Liver (tissue), 9 donors: ENCODE data around the gene CMIP. TPM values are rescaled to one million over a fixed set of nuclear protein-coding genes. Genes with fewer than 3 reads are reported as not detected.

Source experiments
- DNase-seq: peaks from one replicate; pipeline ENCODE4 v3.0.0-alpha.2; 2017; ENCODE audit warnings: low spot score
- H3K27ac ChIP-seq, 2 donors: one replicate each; pipeline ENCODE4 v1.7.0; 2013; ENCODE audit warnings: inconsistent platforms in 2 of 2, low read length in 2 of 2, control low read depth in 1 of 2, low read depth in 1 of 2, mild to moderate bottlenecking in 1 of 2
- H3K27me3 ChIP-seq, 4 donors: one replicate each; pipeline versions ENCODE4 v1.6.1 to v1.7.0; 2013; ENCODE audit warnings: low read length in 3 of 4, inconsistent platforms in 1 of 4, mild to moderate bottlenecking in 1 of 4, moderate library complexity in 1 of 4; ENCODE audit not compliant: control insufficient read depth in 4 of 4, insufficient read depth in 4 of 4
- H3K36me3 ChIP-seq, 4 donors: one replicate each; pipeline versions ENCODE4 v1.6.1 to v1.7.0; 2013; ENCODE audit warnings: low read length in 3 of 4, mild to moderate bottlenecking in 3 of 4, low read depth in 1 of 4, moderate library complexity in 1 of 4; ENCODE audit not compliant: control insufficient read depth in 4 of 4, insufficient read depth in 3 of 4
- H3K4me1 ChIP-seq, 4 donors: one replicate each; pipeline versions ENCODE4 v1.6.1 to v1.7.0; 2013; ENCODE audit warnings: low read length in 3 of 4, mild to moderate bottlenecking in 3 of 4, moderate library complexity in 1 of 4; ENCODE audit not compliant: control insufficient read depth in 4 of 4, insufficient read depth in 4 of 4
- H3K4me3 ChIP-seq, 3 donors: one replicate each; pipeline versions ENCODE4 v1.6.1 to v1.7.0; 2013; ENCODE audit warnings: low read length in 3 of 3, control low read depth in 1 of 3, low read depth in 1 of 3, mild to moderate bottlenecking in 1 of 3
- H3K9ac ChIP-seq, 2 donors: one replicate each; pipeline ENCODE4 v1.7.0; 2013; ENCODE audit warnings: low read length in 2 of 2, mild to moderate bottlenecking in 2 of 2, moderate library complexity in 2 of 2, control low read depth in 1 of 2, low read depth in 1 of 2
- H3K9me3 ChIP-seq, 4 donors: one replicate each; pipeline versions ENCODE4 v1.6.1 to v1.7.0; 2013; ENCODE audit warnings: low read length in 3 of 4; ENCODE audit not compliant: control insufficient read depth in 4 of 4
- ATF3 ChIP-seq: IDR thresholded peaks from 2 replicates; pipeline ENCODE4 v1.6.1; 2016; ENCODE audit warnings: antibody characterized with exemption
- CTCF ChIP-seq: fragments of 150-350 bp; IDR thresholded peaks from 2 replicates; pipeline ENCODE4 v1.5.1; 2017; ENCODE audit warnings: improper control_type of control experiment, low read depth, low read length; ENCODE audit not compliant: missing input control
- EGR1 ChIP-seq, 2 donors: IDR thresholded peaks; 2 replicates each; pipeline ENCODE4 v1.6.1; 2016 to 2018; ENCODE audit warnings: antibody characterized with exemption in 2 of 2, low read depth in 2 of 2
- FOXA1 ChIP-seq: IDR thresholded peaks from 2 replicates; pipeline ENCODE4 v1.6.1; 2016; ENCODE audit warnings: antibody characterized with exemption
- FOXA2 ChIP-seq: IDR thresholded peaks from 2 replicates; pipeline ENCODE4 v1.6.1; 2016; ENCODE audit warnings: antibody characterized with exemption
- GABPA ChIP-seq, 2 donors: IDR thresholded peaks in 1 of 2; conservative IDR thresholded peaks in 1 of 2; 2 replicates each; pipeline ENCODE4 v1.6.1; 2016; ENCODE audit warnings: antibody characterized with exemption in 2 of 2, mild to moderate bottlenecking in 1 of 2, moderate library complexity in 1 of 2
- HNF4A ChIP-seq, 2 donors: conservative IDR thresholded peaks; 2 replicates each; pipeline ENCODE4 v1.6.1; 2016; ENCODE audit warnings: antibody characterized with exemption in 2 of 2, mild to moderate bottlenecking in 2 of 2
- HNF4G ChIP-seq: IDR thresholded peaks from 2 replicates; pipeline ENCODE4 v1.6.1; 2016; ENCODE audit warnings: antibody characterized with exemption
- JUND ChIP-seq, 2 donors: IDR thresholded peaks; 2 replicates each; pipeline ENCODE4 v1.6.1; 2016; ENCODE audit warnings: antibody characterized with exemption in 2 of 2
- NR2F2 ChIP-seq: IDR thresholded peaks from 2 replicates; pipeline ENCODE4 v1.6.1; 2016; ENCODE audit warnings: antibody characterized with exemption
- REST ChIP-seq: IDR thresholded peaks from 2 replicates; pipeline ENCODE4 v1.6.1; 2016; ENCODE audit warnings: antibody characterized with exemption, mild to moderate bottlenecking
- SP1 ChIP-seq: IDR thresholded peaks from 2 replicates; pipeline ENCODE4 v1.6.1; 2018; ENCODE audit warnings: antibody characterized with exemption, mild to moderate bottlenecking
- TAF1 ChIP-seq: conservative IDR thresholded peaks from 2 replicates; pipeline ENCODE4 v1.6.1; 2016; ENCODE audit warnings: antibody characterized with exemption, mild to moderate bottlenecking
- WGBS: extraction: QIAGEN DNeasy Blood & Tissue Kit; methylation state at CpG from one replicate; pipeline ENCODE4 v1.1.7; 2013; 5-methylcytosine and 5-hydroxymethylcytosine counted together
- polyA plus RNA-seq, 2 donors: library from polyadenylated mRNA; stranded (reverse) in 1 of 2; unstranded in 1 of 2; fragments of 200-250 nt in 1 of 2; fragments of >200 nt in 1 of 2; fragmentation: Nextera tagmentation in 1 of 2; extraction: Ambion mirVana in 1 of 2; gene quantifications; one replicate each; pipeline versions ENCODE4 v1.2.1 to v1.2.3, GENCODE V29; 2013 to 2015
- total RNA-seq, 2 donors: library from RNA; depleted of rRNA; stranded (reverse); fragments of >200 nt; gene quantifications; one replicate each; pipeline ENCODE4 v1.2.3, GENCODE V29; 2014
- TF ChIP-seq, protein P1 (sequence below): IDR thresholded peaks from 2 replicates; pipeline ENCODE4 v1.6.1; 2016; ENCODE audit warnings: antibody characterized with exemption
- donor health status: healthy.
- donor health status: healthy.
- donor health status: healthy.
- donor health status: healthy.
- donor health status: healthy.

The CMIP gene
- total and polyA plus RNA-seq, 4 donors: 1.7 to 15.6 (median 10.1) TPM

GRCh38 chr16:81700071-81700779, 255.6 kb downstream of the CMIP start:
- 95% methylated on average over 20 of the region's 20 CpGs for WGBS
- Histone ChIP-seq H3K27ac (no peak overlapping the region), H3K4me1 (no peaks in the 10 kb centered on the region), H3K4me3 (no peak overlapping the region), H3K9ac (no peak overlapping the region), H3K9me3 (no peaks in the 10 kb centered on the region), H3K36me3 (peaks cover 2 to 71% (median 20%) of the 10 kb centered on the region in 4 donors), H3K27me3 (no peaks in the 10 kb centered on the region)
- TF ChIP-seq, protein P1, sequence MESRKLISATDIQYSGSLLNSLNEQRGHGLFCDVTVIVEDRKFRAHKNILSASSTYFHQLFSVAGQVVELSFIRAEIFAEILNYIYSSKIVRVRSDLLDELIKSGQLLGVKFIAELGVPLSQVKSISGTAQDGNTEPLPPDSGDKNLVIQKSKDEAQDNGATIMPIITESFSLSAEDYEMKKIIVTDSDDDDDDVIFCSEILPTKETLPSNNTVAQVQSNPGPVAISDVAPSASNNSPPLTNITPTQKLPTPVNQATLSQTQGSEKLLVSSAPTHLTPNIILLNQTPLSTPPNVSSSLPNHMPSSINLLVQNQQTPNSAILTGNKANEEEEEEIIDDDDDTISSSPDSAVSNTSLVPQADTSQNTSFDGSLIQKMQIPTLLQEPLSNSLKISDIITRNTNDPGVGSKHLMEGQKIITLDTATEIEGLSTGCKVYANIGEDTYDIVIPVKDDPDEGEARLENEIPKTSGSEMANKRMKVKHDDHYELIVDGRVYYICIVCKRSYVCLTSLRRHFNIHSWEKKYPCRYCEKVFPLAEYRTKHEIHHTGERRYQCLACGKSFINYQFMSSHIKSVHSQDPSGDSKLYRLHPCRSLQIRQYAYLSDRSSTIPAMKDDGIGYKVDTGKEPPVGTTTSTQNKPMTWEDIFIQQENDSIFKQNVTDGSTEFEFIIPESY: no peak
- TF ChIP-seq FOXA1 (no peak), REST (no peak), TAF1 (no peak), ATF3 (no peak), FOXA2 (no peak), CTCF (no peak), HNF4A (conservative IDR thresholded peaks at IDR 0.05) (no peak), HNF4G (no peak), EGR1 (IDR thresholded peaks at IDR 0.05; ENCODE audit: low read depth in 2 of 2) (no peak), GABPA (IDR thresholded peaks at IDR 0.05 in 1 of 2, conservative IDR thresholded peaks at IDR 0.05 in 1 of 2) (no peak), SP1 (no peak), NR2F2 (no peak), JUND (IDR thresholded peaks at IDR 0.05) (no peak)
- DNase-seq: no peak

DNA sequence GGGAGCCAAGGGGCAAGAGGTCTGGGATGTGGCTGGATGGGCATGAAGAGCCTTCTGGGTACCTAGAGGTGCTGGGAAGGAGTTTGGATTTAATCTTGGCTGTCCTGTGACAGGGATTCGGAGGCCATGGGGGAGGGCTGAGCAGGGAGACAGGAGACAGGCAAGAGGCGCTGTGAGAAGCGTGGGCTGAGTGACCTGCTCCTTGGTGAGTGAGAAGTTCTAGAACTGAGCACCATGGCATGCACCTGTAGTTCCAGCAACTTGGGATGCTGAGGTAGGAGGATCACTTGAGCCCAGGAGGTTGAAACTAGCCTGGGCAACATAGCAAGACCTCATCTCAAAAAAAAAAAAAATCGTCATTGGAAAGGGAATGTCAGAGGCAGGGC, 256.2 kb downstream of the CMIP start:
- no peak overlapping the region for H3K27ac ChIP-seq
- no peak overlapping the region for H3K4me3 ChIP-seq
- H3K36me3 ChIP-seq: peaks cover 2 to 72% (median 26%) of the 10 kb centered on the region in 4 donors
- no peak overlapping the region for H3K9ac ChIP-seq
- no peaks in the 10 kb centered on the region for H3K4me1 ChIP-seq
- TF ChIP-seq EGR1 (IDR thresholded peaks at IDR 0.05; ENCODE audit: low read depth in 2 of 2) (no peak), JUND (IDR thresholded peaks at IDR 0.05) (no peak)
- TF ChIP-seq, protein P1: no peak
- no peak for DNase-seq
- H3K9me3 ChIP-seq: no peaks in the 10 kb centered on the region
- H3K27me3 ChIP-seq: no peaks in the 10 kb centered on the region
- WGBS: 95% methylated on average over 4 of the region's 4 CpGs
